PFSK-1 (cell line): ENCODE data around the gene TSPAN15.

Source experiments
- POLR2AphosphoS5 ChIP-seq: IDR thresholded peaks from 2 replicates; pipeline ENCODE4 v1.6.1; 2012; ENCODE audit warnings: low read depth, mild to moderate bottlenecking, control low read depth, low read length, moderate library complexity
- REST ChIP-seq, 2 experiments: IDR thresholded peaks; 2 replicates each; pipeline versions ENCODE4 v1.6.1 to v1.8.0; 2011 to 2012; ENCODE audit warnings: low read depth in 2 of 2, low read length in 2 of 2, control low read depth in 1 of 2, inconsistent platforms in 1 of 2, mild to moderate bottlenecking in 1 of 2, moderate library complexity in 1 of 2; ENCODE audit not compliant: insufficient read depth in 1 of 2
- SIN3A ChIP-seq: IDR thresholded peaks from 2 replicates; pipeline ENCODE4 v1.6.1; 2012; ENCODE audit warnings: mild to moderate bottlenecking, low read length, moderate library complexity, borderline replicate concordance; ENCODE audit not compliant: insufficient read depth
- TAF1 ChIP-seq: IDR thresholded peaks from 2 replicates; pipeline ENCODE4 v1.6.1; 2012; ENCODE audit warnings: low read length, control low read depth, borderline replicate concordance; ENCODE audit not compliant: insufficient read depth

- TF ChIP-seq SIN3A (no peak), REST (IDR thresholded peaks at IDR 0.05; ENCODE audit: insufficient read depth in 1 of 2, low read depth in 2 of 2, low read length in 2 of 2) (no peak), POLR2AphosphoS5 (no peak), TAF1 (no peak)
Measured at GRCh38 chr10:69479240-69480067, 28.2 kb downstream of the TSPAN15 start.
